ENCODE results near the gene CELF2.

The CELF2 gene

DNA sequence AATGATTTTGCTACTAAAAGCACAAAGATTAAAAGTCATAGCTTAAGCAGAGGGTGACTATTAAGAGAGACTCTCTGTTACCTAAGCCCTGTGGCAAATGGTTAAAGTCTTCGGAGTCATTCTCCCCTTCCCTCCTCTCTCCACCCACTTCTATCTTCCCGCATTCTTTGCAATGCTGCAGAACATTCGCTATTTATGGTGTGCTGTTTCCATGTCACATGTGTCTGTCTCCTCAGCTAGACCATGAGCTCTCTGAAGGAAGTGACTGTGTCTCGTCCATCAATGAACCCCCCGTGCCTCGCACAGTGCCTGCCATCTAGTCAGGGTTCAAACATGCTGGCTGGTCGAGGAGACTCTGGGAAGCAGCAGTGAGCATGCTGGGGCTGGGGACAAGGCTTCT is 321.3 kb downstream of the CELF2 start:
- Histone ChIP-seq H3K4me2 (ENCODE audit: low read length) (no peak overlapping the region), H3K9me3 (ENCODE audit: insufficient read depth, low read depth, low read length) (peaks cover 4% of the 10 kb centered on the region), H3K18ac (ENCODE audit: low read length) (no peak overlapping the region), H2BK5ac (ENCODE audit: low read depth, low read length, poor library complexity) (no peak overlapping the region), H3K79me2 (ENCODE audit: control insufficient read depth, insufficient read depth, low read length, poor library complexity) (peaks cover 2% of the 10 kb centered on the region), H2BK120ac (ENCODE audit: insufficient read depth, low read length, poor library complexity) (no peak overlapping the region), H3K79me1 (ENCODE audit: low read length) (peaks cover 7% of the 10 kb centered on the region), H3K4ac (ENCODE audit: low read depth, low read length) (no peak overlapping the region), H4K91ac (ENCODE audit: low read depth, low read length) (no peak overlapping the region), H2AK5ac (ENCODE audit: low read length) (no peak overlapping the region), H4K8ac (ENCODE audit: low read depth, low read length) (no peak overlapping the region), H2BK12ac (ENCODE audit: low read length) (no peak overlapping the region), H3K27ac (ENCODE audit: low read depth, low read length) (no peak overlapping the region), H3K4me1 (ENCODE audit: control insufficient read depth in 1 of 2, insufficient read depth in 2 of 2, low read length in 2 of 2) (peaks cover 20 to 31% of the 10 kb centered on the region in 2 experiments), H2AFZ (ENCODE audit: insufficient read depth, low read length, poor library complexity) (no peak overlapping the region), H3K36me3 (ENCODE audit: control insufficient read depth in 1 of 2, insufficient read depth in 2 of 2, low read length in 2 of 2) (no peaks in the 10 kb centered on the region), H3K4me3 (ENCODE audit: low read depth, low read length) (no peak overlapping the region), H4K12ac (ENCODE audit: low read depth, low read length) (no peak overlapping the region), H3K23ac (ENCODE audit: low read length) (no peak overlapping the region), H3K9ac (ENCODE audit: low read length) (no peak overlapping the region), H3K14ac (ENCODE audit: low read length) (no peak overlapping the region), H3K27me3 (ENCODE audit: insufficient read depth, low read length) (no peaks in the 10 kb centered on the region)
- DNase-seq: no peak
- WGBS (ENCODE audit: extremely low coverage, insufficient coverage, insufficient read length): no CpG with 5 or more reads among the region's 7 CpGs

DNA sequence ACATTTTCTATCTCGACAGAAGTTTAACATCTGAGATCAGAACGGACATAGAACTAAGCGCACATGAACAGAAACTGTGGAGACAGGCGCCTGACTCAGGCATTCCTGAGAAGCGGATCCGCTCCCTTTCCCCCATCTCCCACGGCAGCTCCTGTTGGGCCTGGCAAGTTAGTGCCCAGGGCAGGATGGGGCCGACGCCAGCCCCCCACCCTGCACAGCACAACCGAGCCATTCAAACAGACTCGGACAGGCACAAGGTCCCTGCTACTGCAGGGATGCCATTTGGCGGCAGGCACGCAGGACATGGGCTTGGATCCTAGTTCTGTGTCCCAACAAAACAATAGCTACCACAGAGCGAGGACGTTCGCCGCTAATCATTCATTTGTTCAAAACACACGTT is 322.0 kb downstream of the CELF2 start:
- peaks cover 4% of the 10 kb centered on the region for H3K9me3 ChIP-seq (ENCODE audit: insufficient read depth, low read depth, low read length)
- H3K18ac ChIP-seq (ENCODE audit: low read length): no peak overlapping the region
- no peak overlapping the region for H2BK120ac ChIP-seq (ENCODE audit: insufficient read depth, low read length, poor library complexity)
- peaks cover 17 to 29% of the 10 kb centered on the region in 2 experiments for H3K4me1 ChIP-seq (ENCODE audit: control insufficient read depth in 1 of 2, insufficient read depth in 2 of 2, low read length in 2 of 2)
- peaks cover 2% of the 10 kb centered on the region for H3K79me2 ChIP-seq (ENCODE audit: control insufficient read depth, insufficient read depth, low read length, poor library complexity)
- no peak overlapping the region for H4K91ac ChIP-seq (ENCODE audit: low read depth, low read length)
- H3K4me2 ChIP-seq (ENCODE audit: low read length): no peak overlapping the region
- no peaks in the 10 kb centered on the region for H3K27me3 ChIP-seq (ENCODE audit: insufficient read depth, low read length)
- H3K9ac ChIP-seq (ENCODE audit: low read length): no peak overlapping the region
- no peak overlapping the region for H3K14ac ChIP-seq (ENCODE audit: low read length)
- WGBS (ENCODE audit: extremely low coverage, insufficient coverage, insufficient read length): no CpG with 5 or more reads among the region's 18 CpGs
- H3K79me1 ChIP-seq (ENCODE audit: low read length): peaks cover 5% of the 10 kb centered on the region
- H2BK12ac ChIP-seq (ENCODE audit: low read length): no peak overlapping the region
- no peak overlapping the region for H3K4ac ChIP-seq (ENCODE audit: low read depth, low read length)
- H3K27ac ChIP-seq (ENCODE audit: low read depth, low read length): no peak overlapping the region
- no peak overlapping the region for H3K23ac ChIP-seq (ENCODE audit: low read length)
- no peak overlapping the region for H2AFZ ChIP-seq (ENCODE audit: insufficient read depth, low read length, poor library complexity)
- no peak overlapping the region for H3K4me3 ChIP-seq (ENCODE audit: low read depth, low read length)
- H3K36me3 ChIP-seq (ENCODE audit: control insufficient read depth in 1 of 2, insufficient read depth in 2 of 2, low read length in 2 of 2): no peaks in the 10 kb centered on the region
- H4K12ac ChIP-seq (ENCODE audit: low read depth, low read length): no peak overlapping the region
- no peak for DNase-seq
- H2BK5ac ChIP-seq (ENCODE audit: low read depth, low read length, poor library complexity): no peak overlapping the region
- no peak overlapping the region for H4K8ac ChIP-seq (ENCODE audit: low read depth, low read length)
- no peak overlapping the region for H2AK5ac ChIP-seq (ENCODE audit: low read length)

DNA sequence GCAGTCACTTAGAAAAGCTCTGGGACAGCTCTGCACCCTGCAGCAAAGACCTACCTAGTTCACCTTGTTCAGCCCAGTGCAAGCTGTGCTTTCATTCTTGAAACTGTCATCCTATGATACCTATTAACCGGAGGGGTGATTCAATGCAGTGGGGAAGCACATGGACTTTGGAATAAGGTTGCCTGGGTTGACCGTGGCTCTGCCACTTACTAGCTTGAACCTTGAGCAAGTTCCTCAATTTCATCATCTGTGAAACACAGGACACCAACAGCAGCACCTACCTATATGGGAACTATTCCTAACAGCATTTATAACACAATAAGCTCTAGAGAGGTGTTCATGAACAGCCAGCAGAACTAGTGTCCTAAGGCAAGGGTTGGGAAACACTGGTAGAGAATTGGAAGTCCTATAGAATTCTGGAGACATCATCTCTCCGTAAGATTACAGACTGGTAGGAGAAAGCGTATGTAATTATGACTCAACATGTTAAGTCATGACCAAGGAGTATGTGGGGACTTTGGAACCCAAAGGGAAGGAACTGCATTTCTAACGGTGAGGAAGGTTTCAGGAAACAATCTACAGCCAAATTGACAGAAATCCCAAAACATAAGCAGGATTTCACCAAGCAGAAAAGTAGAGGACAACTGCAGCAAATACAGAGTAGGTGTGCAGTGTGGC is 323.8 kb downstream of the CELF2 start:
- H2AK5ac ChIP-seq (ENCODE audit: low read length): no peak overlapping the region
- H2BK12ac ChIP-seq (ENCODE audit: low read length): no peak overlapping the region
- no peak overlapping the region for H3K27ac ChIP-seq (ENCODE audit: low read depth, low read length)
- no CpG with 5 or more reads among the region's 5 CpGs for WGBS (ENCODE audit: extremely low coverage, insufficient coverage, insufficient read length)
- no peak overlapping the region for H3K4me3 ChIP-seq (ENCODE audit: low read depth, low read length)
- no peak overlapping the region for H4K91ac ChIP-seq (ENCODE audit: low read depth, low read length)
- H2AFZ ChIP-seq (ENCODE audit: insufficient read depth, low read length, poor library complexity): no peak overlapping the region
- no peak overlapping the region for H3K9ac ChIP-seq (ENCODE audit: low read length)
- H3K27me3 ChIP-seq (ENCODE audit: insufficient read depth, low read length): no peaks in the 10 kb centered on the region
- H3K14ac ChIP-seq (ENCODE audit: low read length): no peak overlapping the region
- peaks cover 10 to 22% of the 10 kb centered on the region in 2 experiments for H3K4me1 ChIP-seq (ENCODE audit: control insufficient read depth in 1 of 2, insufficient read depth in 2 of 2, low read length in 2 of 2)
- H3K9me3 ChIP-seq (ENCODE audit: insufficient read depth, low read depth, low read length): peaks cover 2% of the 10 kb centered on the region
- H3K36me3 ChIP-seq (ENCODE audit: control insufficient read depth in 1 of 2, insufficient read depth in 2 of 2, low read length in 2 of 2): no peaks in the 10 kb centered on the region
- H2BK120ac ChIP-seq (ENCODE audit: insufficient read depth, low read length, poor library complexity): no peak overlapping the region
- DNase-seq: no peak
- H2BK5ac ChIP-seq (ENCODE audit: low read depth, low read length, poor library complexity): no peak overlapping the region
- no peak overlapping the region for H4K12ac ChIP-seq (ENCODE audit: low read depth, low read length)
- no peak overlapping the region for H4K8ac ChIP-seq (ENCODE audit: low read depth, low read length)
- no peak overlapping the region for H3K23ac ChIP-seq (ENCODE audit: low read length)
- H3K4me2 ChIP-seq (ENCODE audit: low read length): no peak overlapping the region
- H3K79me2 ChIP-seq (ENCODE audit: control insufficient read depth, insufficient read depth, low read length, poor library complexity): no peaks in the 10 kb centered on the region
- H3K79me1 ChIP-seq (ENCODE audit: low read length): no peaks in the 10 kb centered on the region
- no peak overlapping the region for H3K4ac ChIP-seq (ENCODE audit: low read depth, low read length)
- no peak overlapping the region for H3K18ac ChIP-seq (ENCODE audit: low read length)

DNA sequence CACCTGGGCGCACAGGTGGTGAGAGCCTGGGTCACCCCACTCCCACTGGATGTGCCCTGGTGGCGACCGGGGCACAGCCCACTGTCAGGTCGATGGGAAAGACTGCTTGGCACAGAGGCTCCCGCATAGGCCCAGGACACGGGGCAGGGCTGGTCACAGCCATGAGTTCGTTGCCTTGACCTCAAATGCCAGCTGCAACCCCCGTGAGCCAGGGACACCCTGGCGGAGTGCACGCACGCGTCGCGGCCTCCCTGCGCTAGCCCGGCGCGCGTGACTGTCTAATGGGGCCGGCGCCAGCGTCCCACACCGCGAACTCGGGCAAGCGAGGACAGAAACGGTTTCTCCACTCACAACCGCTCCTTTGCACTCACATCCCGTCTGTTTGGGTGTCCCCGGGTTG is 326.4 kb downstream of the CELF2 start:
- DNase-seq: no peak
- WGBS (ENCODE audit: extremely low coverage, insufficient coverage, insufficient read length): no CpG with 5 or more reads among the region's 30 CpGs
- no peak overlapping the region for H3K4me3 ChIP-seq (ENCODE audit: low read depth, low read length)

More for the DNA sequence above, 326.4 kb downstream of the CELF2 start:
- H3K4ac ChIP-seq (ENCODE audit: low read depth, low read length): no peak overlapping the region
- no peaks in the 10 kb centered on the region for H3K36me3 ChIP-seq (ENCODE audit: control insufficient read depth in 1 of 2, insufficient read depth in 2 of 2, low read length in 2 of 2)
- H3K27ac ChIP-seq (ENCODE audit: low read depth, low read length): no peak overlapping the region
- H3K23ac ChIP-seq (ENCODE audit: low read length): no peak overlapping the region
- H2BK120ac ChIP-seq (ENCODE audit: insufficient read depth, low read length, poor library complexity): no peak overlapping the region
- no peak overlapping the region for H2BK5ac ChIP-seq (ENCODE audit: low read depth, low read length, poor library complexity)
- no peaks in the 10 kb centered on the region for H3K9me3 ChIP-seq (ENCODE audit: insufficient read depth, low read depth, low read length)
- H3K79me1 ChIP-seq (ENCODE audit: low read length): no peaks in the 10 kb centered on the region
- H2AFZ ChIP-seq (ENCODE audit: insufficient read depth, low read length, poor library complexity): no peak overlapping the region
- H3K79me2 ChIP-seq (ENCODE audit: control insufficient read depth, insufficient read depth, low read length, poor library complexity): no peaks in the 10 kb centered on the region
- H2AK5ac ChIP-seq (ENCODE audit: low read length): no peak overlapping the region
- H2BK12ac ChIP-seq (ENCODE audit: low read length): no peak overlapping the region
- no peak overlapping the region for H3K18ac ChIP-seq (ENCODE audit: low read length)
- no peak overlapping the region for H3K14ac ChIP-seq (ENCODE audit: low read length)
- H3K4me2 ChIP-seq (ENCODE audit: low read length): no peak overlapping the region
- H3K9ac ChIP-seq (ENCODE audit: low read length): no peak overlapping the region
- peaks cover 2 to 5% of the 10 kb centered on the region in 2 experiments for H3K4me1 ChIP-seq (ENCODE audit: control insufficient read depth in 1 of 2, insufficient read depth in 2 of 2, low read length in 2 of 2)
- H4K91ac ChIP-seq (ENCODE audit: low read depth, low read length): no peak overlapping the region
- no peak overlapping the region for H4K12ac ChIP-seq (ENCODE audit: low read depth, low read length)
- no peak overlapping the region for H4K8ac ChIP-seq (ENCODE audit: low read depth, low read length)
- no peaks in the 10 kb centered on the region for H3K27me3 ChIP-seq (ENCODE audit: insufficient read depth, low read length)

Measured in trophoblast cell (in vitro differentiated cells and primary cell).